ENCODE measurements around the gene ZC3H14.

Gene ZC3H14

GRCh38 chr14:88667555-88668273 is 104.9 kb downstream of the ZC3H14 start:
- peak in 1 of 3 donors; percentile 7 for DNase-seq
- Histone ChIP-seq H3K4me1 (ENCODE audit: control insufficient read depth, insufficient read depth, low read length, poor library complexity, severe bottlenecking) (no peaks in the 10 kb centered on the region), H3K9me3 (ENCODE audit: control insufficient read depth, low read length) (no peaks in the 10 kb centered on the region), H3K27ac (ENCODE audit: insufficient read depth, low read length, poor library complexity, severe bottlenecking) (no peak overlapping the region), H3K36me3 (ENCODE audit: control insufficient read depth, insufficient read depth, low read length) (no peaks in the 10 kb centered on the region), H3K4me3 (ENCODE audit: insufficient read depth, low read depth, low read length, poor library complexity, severe bottlenecking) (no peak overlapping the region), H3K27me3 (replicated peaks; ENCODE audit: control insufficient read depth, insufficient read depth, low read length, poor library complexity, severe bottlenecking) (no peaks in the 10 kb centered on the region)

- DNase-seq: no peak
- H3K27me3 ChIP-seq (replicated peaks; ENCODE audit: control insufficient read depth, insufficient read depth, low read length, poor library complexity, severe bottlenecking): no peaks in the 10 kb centered on the region
- H3K36me3 ChIP-seq (ENCODE audit: control insufficient read depth, insufficient read depth, low read length): no peaks in the 10 kb centered on the region
- no peak overlapping the region for H3K27ac ChIP-seq (ENCODE audit: insufficient read depth, low read length, poor library complexity, severe bottlenecking)
- H3K4me3 ChIP-seq (ENCODE audit: insufficient read depth, low read depth, low read length, poor library complexity, severe bottlenecking): no peak overlapping the region
- H3K9me3 ChIP-seq (ENCODE audit: control insufficient read depth, low read length): no peaks in the 10 kb centered on the region
- H3K4me1 ChIP-seq (ENCODE audit: control insufficient read depth, insufficient read depth, low read length, poor library complexity, severe bottlenecking): no peaks in the 10 kb centered on the region
These were observed 105.7 kb downstream of the ZC3H14 start for GRCh38 chr14:88668448-88669116.

- no peak for DNase-seq
- Histone ChIP-seq H3K9me3 (ENCODE audit: control insufficient read depth, low read length) (no peaks in the 10 kb centered on the region), H3K4me1 (ENCODE audit: control insufficient read depth, insufficient read depth, low read length, poor library complexity, severe bottlenecking) (no peaks in the 10 kb centered on the region), H3K36me3 (ENCODE audit: control insufficient read depth, insufficient read depth, low read length) (no peaks in the 10 kb centered on the region), H3K4me3 (ENCODE audit: insufficient read depth, low read depth, low read length, poor library complexity, severe bottlenecking) (no peak overlapping the region), H3K27ac (ENCODE audit: insufficient read depth, low read length, poor library complexity, severe bottlenecking) (no peak overlapping the region), H3K27me3 (replicated peaks; ENCODE audit: control insufficient read depth, insufficient read depth, low read length, poor library complexity, severe bottlenecking) (no peaks in the 10 kb centered on the region)
These were observed 106.5 kb downstream of the ZC3H14 start for GRCh38 chr14:88669346-88669745.

Data from effector memory CD4-positive, alpha-beta T cell (primary cell).